GM21360 (cell line): ENCODE measurements around the gene NFKBIE.

Source experiments
- ATAC-seq: cut with Tn5 transposase; IDR thresholded peaks from one replicate; pipeline ENCODE4 v1.9.1; 2021; ENCODE audit warnings: mild to moderate bottlenecking, moderate library complexity; ENCODE audit not compliant: unreplicated experiment

NFKBIE gene

DNA sequence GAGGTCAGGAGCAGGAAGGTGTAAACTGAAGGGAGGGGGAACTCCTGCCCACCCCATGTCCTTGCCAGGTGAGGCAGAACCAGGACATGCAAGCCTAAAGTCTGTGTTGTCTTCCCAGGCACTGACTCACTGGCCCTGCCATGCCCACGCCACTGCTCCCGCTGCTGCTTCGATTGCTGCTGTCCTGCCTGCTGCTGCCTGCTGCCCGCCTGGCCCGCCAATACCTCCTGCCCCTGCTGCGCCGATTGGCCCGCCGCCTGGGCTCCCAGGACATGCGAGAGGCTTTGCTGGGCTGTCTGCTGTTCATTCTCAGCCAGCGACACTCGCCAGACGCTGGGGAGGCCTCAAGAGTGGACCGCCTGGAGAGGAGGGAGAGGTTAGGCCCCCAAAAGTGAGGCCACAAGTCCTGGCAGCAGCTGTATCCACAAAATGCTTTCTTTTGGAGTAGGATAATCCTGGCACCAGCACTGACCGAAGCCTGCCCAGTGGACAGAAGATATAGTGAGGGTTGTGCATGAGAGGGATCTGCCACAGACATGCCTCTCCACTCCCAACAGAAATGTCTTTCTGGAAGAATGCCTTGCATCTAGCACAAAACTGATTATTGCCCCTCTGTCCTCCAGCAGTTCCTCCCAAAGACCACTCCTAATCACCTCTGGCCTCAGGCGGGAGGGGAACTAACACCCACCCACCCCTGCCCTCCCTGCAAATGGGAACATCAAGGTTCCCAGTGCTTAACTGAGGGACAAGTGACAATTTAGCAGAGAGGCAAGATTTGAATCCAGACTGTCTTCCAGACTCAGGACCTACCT lies 47.8 kb downstream of the NFKBIE start:
- ATAC-seq = no peak

- ATAC-seq = no peak
These were observed 48.5 kb downstream of the NFKBIE start, which contains the start of gene MYMX for GRCh38 chr6:44216677-44217331. Gene MYMX, plus strand, starts transcription at chr6:44216926. Its CDS starts 546 bp downstream, at chr6:44217472.

DNA sequence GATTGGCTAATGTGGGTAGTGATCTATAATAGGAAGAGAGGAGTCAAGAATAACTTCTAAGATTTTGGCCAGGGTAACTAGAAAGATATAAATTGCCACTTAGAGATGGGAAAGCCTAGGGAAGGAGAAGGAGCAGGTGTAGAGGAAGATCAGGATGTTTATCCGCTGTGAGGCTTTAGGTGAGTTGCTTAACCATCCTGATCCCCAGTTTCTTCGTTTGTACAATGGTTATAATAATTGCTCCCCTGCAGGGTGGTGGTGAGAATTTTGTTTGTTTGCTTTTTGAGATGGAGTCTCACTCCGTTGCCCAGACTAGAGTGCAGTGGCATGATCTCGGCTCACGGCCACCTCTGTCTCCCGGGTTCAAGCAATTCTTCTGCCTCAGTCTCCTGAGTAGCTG lies 51.0 kb downstream of the NFKBIE start:
- ATAC-seq = no peak

- ATAC-seq = no peak
These were observed 54.1 kb downstream of the NFKBIE start for GRCh38 chr6:44211284-44211683.
